K562 (cell line): ENCODE measurements around the gene KLK7. TPM values are rescaled to one million over a fixed set of nuclear protein-coding genes. Genes with fewer than 3 reads are reported as not detected.

Experiments used
- CEBPG ChIP-seq, 3 experiments: fragments of 200-800 bp in 1 of 3; sonication (Bioruptor generic) in 1 of 3; sonication (generic) in 1 of 3; formaldehyde crosslinking in 1 of 3; IDR thresholded peaks in 2 of 3; conservative IDR thresholded peaks in 1 of 3; 2 replicates each; pipeline versions ENCODE4 v1.6.1 to v1.8.0; 2016 to 2022; ENCODE audit warnings: missing compliant biosample characterization in 2 of 3, missing genetic modification characterization in 2 of 3, mild to moderate bottlenecking in 1 of 3, missing genetic modification reagents in 1 of 3
- COPS2 ChIP-seq: fragments of 450-650 bp; conservative IDR thresholded peaks from 2 replicates; pipeline ENCODE4 v1.6.1; 2016; ENCODE audit warnings: mild to moderate bottlenecking, moderate library complexity
- FOXJ2 ChIP-seq: fragments of 200-800 bp; sonication (Bioruptor generic); IDR thresholded peaks from 2 replicates; pipeline ENCODE4 v1.6.1; 2016; ENCODE audit warnings: missing genetic modification characterization, missing compliant biosample characterization
- GATAD2B ChIP-seq: fragments of 450-650 bp; IDR thresholded peaks from 2 replicates; pipeline ENCODE4 v1.6.1; 2017; ENCODE audit warnings: mild to moderate bottlenecking, borderline replicate concordance
- HNRNPK ChIP-seq: fragments of 200-400 bp; formaldehyde crosslinking; IDR thresholded peaks from one replicate; pipeline ENCODE4 v1.6.1; 2018; ENCODE audit warnings: mild to moderate bottlenecking, low read depth, low read length; ENCODE audit not compliant: poor library complexity, severe bottlenecking
- NR2F6 ChIP-seq: fragments of 450-650 bp; formaldehyde crosslinking; IDR thresholded peaks from 2 replicates; pipeline ENCODE4 v1.4.0; 2020; ENCODE audit warnings: mild to moderate bottlenecking
- NR4A1 ChIP-seq, 2 experiments: fragments of 250-450 bp in 1 of 2; fragments of 450-650 bp in 1 of 2; sonication (Bioruptor Pico) in 1 of 2; IDR thresholded peaks; 2 replicates each; pipeline versions ENCODE4 v1.4.0 to v1.6.1; 2016 to 2020; ENCODE audit warnings: mild to moderate bottlenecking in 2 of 2, missing compliant biosample characterization in 1 of 2, missing genetic modification characterization in 1 of 2, moderate library complexity in 1 of 2
- NRF1 ChIP-seq, 2 experiments: fragments of 450-650 bp; IDR thresholded peaks in 1 of 2; conservative IDR thresholded peaks in 1 of 2; 2 replicates each; pipeline ENCODE4 v1.6.1; 2014; ENCODE audit warnings: mild to moderate bottlenecking in 2 of 2
- PHB2 ChIP-seq: fragments of 450-650 bp; IDR thresholded peaks from 2 replicates; pipeline ENCODE4 v1.6.1; 2017; ENCODE audit warnings: low read depth
- POU5F1 ChIP-seq: fragments of 150-350 bp; IDR thresholded peaks from 2 replicates; pipeline ENCODE4 v1.6.1; 2014; ENCODE audit warnings: borderline replicate concordance, low read length, low read depth, mild to moderate bottlenecking; ENCODE audit not compliant: partially characterized antibody
- RAD51 ChIP-seq: fragments of 450-650 bp; IDR thresholded peaks from 2 replicates; pipeline ENCODE4 v1.7.1; 2016; ENCODE audit warnings: low read depth, mild to moderate bottlenecking, borderline replicate concordance
- TOE1 ChIP-seq, 2 experiments: fragments of 450-650 bp in 1 of 2; sonication (generic) in 1 of 2; formaldehyde crosslinking in 1 of 2; IDR thresholded peaks; 2 replicates each; pipeline versions ENCODE4 v1.7.1 to v1.8.0; 2016 to 2022; ENCODE audit warnings: borderline replicate concordance in 2 of 2, mild to moderate bottlenecking in 2 of 2, antibody characterized with exemption in 1 of 2, inconsistent platforms in 1 of 2, low read depth in 1 of 2, missing genetic modification reagents in 1 of 2, moderate library complexity in 1 of 2
- ZNF143 ChIP-seq: sonication (generic); formaldehyde crosslinking; IDR thresholded peaks from 2 replicates; pipeline ENCODE4 v1.9.0; 2022; ENCODE audit warnings: mild to moderate bottlenecking, missing genetic modification reagents
- ZNF224 ChIP-seq: sonication (generic); formaldehyde crosslinking; IDR thresholded peaks from 2 replicates; pipeline ENCODE4 v1.8.0; 2022; ENCODE audit warnings: mild to moderate bottlenecking, missing genetic modification reagents
- ZNF23 ChIP-seq: fragments of 250-450 bp; sonication (Bioruptor Pico); IDR thresholded peaks from 2 replicates; pipeline ENCODE4 v1.4.0; 2020; ENCODE audit warnings: mild to moderate bottlenecking
- polyA plus RNA-seq, 8 experiments: library from polyadenylated mRNA; depleted of rRNA in 4 of 8; stranded (reverse) in 5 of 8; unstranded in 3 of 8; fragments of >200 nt; fragmentation: Nextera tagmentation in 2 of 8; fragmentation: Illumina TruSeq in 1 of 8; extraction: Ambion mirVana in 2 of 8; extraction: Trizol in 1 of 8; gene quantifications; 2 replicates each; pipeline versions ENCODE4 v1.2.1 to v1.2.3, GENCODE V29; 2011 to 2014; ENCODE audit warnings: inconsistent platforms in 1 of 8, missing spikeins in 1 of 8
- total RNA-seq, 7 experiments: library from RNA; depleted of rRNA in 6 of 7; stranded (reverse); fragments of >200 nt in 6 of 7; fragmentation: Illumina TruSeq in 2 of 7; extraction: Trizol in 2 of 7; gene quantifications; 2 replicates each; pipeline versions ENCODE4 v1.2.1 to v1.2.3, GENCODE V29; 2011 to 2021; ENCODE audit warnings: low replicate concordance in 1 of 7
- TF ChIP-seq, protein P1 (sequence below), 3 experiments: IDR thresholded peaks in 2 of 3; conservative IDR thresholded peaks in 1 of 3; 2 replicates each; pipeline ENCODE4 v1.5.1; 2011 to 2012; ENCODE audit warnings: low read length in 3 of 3, mild to moderate bottlenecking in 3 of 3, control low read depth in 2 of 3, improper control_type of control experiment in 1 of 3, inconsistent platforms in 1 of 3, low read depth in 1 of 3, mixed read lengths in 1 of 3, moderate library complexity in 1 of 3; ENCODE audit not compliant: insufficient read depth in 2 of 3
- TF ChIP-seq, protein P2 (sequence below): fragments of 250-450 bp; sonication (Bioruptor Pico); IDR thresholded peaks from 2 replicates; pipeline ENCODE4 v1.9.0; 2021; ENCODE audit warnings: mild to moderate bottlenecking, inconsistent platforms
- TF ChIP-seq, protein P3 (sequence below): sonication (generic); formaldehyde crosslinking; IDR thresholded peaks from 2 replicates; pipeline ENCODE4 v1.8.1; 2022; ENCODE audit warnings: missing genetic modification reagents
- TF ChIP-seq, protein P4 (sequence below): sonication (generic); formaldehyde crosslinking; IDR thresholded peaks from 2 replicates; pipeline ENCODE4 v1.5.0; 2020; ENCODE audit warnings: missing genetic modification reagents

The KLK7 gene
- total and polyA plus RNA-seq, 9 of the 15 experiments (the other 6 are each of a cell fraction or from before 2014, with no cell fraction given), result 0.03 TPM; not detected in 8

DNA sequence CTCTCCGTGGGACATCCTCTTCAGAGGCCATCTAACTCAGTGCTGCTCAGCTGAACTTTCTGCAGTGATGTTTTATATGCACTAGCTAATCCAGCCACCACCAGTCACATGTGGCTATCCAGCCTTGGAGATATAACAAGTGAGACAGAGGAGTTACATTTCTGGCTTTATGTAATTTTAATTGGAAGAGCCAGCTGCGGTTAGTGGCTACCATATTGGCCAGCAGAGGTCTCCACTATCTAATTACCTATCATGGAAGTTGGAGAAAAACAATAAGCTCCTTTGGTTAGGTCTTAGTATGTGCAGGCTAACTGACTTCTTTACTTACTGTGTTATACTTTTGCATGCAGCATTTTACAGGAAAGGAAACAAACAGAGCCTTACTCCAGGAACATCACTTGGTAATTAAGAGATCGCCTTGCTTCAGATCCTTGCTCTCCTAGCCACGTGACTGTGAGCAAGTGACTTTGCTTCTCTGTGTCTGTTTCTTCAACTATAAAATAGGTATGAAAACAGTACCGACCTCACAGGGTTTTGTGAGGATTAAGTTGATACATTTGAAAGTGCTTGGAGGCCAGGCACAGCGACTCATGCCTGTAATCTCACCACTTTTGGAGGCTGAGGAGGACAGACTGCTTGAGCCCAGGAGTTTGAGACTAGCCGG lies 37.4 kb upstream of the KLK7 start (continued):
- TF ChIP-seq FOXJ2 (tag), result no peak
- no peak for TF ChIP-seq GATAD2B
- no peak for TF ChIP-seq PHB2
- TF ChIP-seq, protein P1, sequence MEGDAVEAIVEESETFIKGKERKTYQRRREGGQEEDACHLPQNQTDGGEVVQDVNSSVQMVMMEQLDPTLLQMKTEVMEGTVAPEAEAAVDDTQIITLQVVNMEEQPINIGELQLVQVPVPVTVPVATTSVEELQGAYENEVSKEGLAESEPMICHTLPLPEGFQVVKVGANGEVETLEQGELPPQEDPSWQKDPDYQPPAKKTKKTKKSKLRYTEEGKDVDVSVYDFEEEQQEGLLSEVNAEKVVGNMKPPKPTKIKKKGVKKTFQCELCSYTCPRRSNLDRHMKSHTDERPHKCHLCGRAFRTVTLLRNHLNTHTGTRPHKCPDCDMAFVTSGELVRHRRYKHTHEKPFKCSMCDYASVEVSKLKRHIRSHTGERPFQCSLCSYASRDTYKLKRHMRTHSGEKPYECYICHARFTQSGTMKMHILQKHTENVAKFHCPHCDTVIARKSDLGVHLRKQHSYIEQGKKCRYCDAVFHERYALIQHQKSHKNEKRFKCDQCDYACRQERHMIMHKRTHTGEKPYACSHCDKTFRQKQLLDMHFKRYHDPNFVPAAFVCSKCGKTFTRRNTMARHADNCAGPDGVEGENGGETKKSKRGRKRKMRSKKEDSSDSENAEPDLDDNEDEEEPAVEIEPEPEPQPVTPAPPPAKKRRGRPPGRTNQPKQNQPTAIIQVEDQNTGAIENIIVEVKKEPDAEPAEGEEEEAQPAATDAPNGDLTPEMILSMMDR (IDR thresholded peaks at IDR 0.05 in 2 of 3, conservative IDR thresholded peaks at IDR 0.05 in 1 of 3; ENCODE audit: insufficient read depth in 2 of 3, low read depth in 1 of 3, low read length in 3 of 3), result peak; percentile 62 to 86 (median 78)
- TF ChIP-seq, protein P2, sequence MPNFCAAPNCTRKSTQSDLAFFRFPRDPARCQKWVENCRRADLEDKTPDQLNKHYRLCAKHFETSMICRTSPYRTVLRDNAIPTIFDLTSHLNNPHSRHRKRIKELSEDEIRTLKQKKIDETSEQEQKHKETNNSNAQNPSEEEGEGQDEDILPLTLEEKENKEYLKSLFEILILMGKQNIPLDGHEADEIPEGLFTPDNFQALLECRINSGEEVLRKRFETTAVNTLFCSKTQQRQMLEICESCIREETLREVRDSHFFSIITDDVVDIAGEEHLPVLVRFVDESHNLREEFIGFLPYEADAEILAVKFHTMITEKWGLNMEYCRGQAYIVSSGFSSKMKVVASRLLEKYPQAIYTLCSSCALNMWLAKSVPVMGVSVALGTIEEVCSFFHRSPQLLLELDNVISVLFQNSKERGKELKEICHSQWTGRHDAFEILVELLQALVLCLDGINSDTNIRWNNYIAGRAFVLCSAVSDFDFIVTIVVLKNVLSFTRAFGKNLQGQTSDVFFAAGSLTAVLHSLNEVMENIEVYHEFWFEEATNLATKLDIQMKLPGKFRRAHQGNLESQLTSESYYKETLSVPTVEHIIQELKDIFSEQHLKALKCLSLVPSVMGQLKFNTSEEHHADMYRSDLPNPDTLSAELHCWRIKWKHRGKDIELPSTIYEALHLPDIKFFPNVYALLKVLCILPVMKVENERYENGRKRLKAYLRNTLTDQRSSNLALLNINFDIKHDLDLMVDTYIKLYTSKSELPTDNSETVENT (CRISPR knock-in tag), result no peak
- no peak for TF ChIP-seq NR2F6
- no peak for TF ChIP-seq COPS2
- no peak for TF ChIP-seq HNRNPK
- TF ChIP-seq RAD51, result peak; percentile 86
- no peak for TF ChIP-seq POU5F1
- TF ChIP-seq, protein P3, sequence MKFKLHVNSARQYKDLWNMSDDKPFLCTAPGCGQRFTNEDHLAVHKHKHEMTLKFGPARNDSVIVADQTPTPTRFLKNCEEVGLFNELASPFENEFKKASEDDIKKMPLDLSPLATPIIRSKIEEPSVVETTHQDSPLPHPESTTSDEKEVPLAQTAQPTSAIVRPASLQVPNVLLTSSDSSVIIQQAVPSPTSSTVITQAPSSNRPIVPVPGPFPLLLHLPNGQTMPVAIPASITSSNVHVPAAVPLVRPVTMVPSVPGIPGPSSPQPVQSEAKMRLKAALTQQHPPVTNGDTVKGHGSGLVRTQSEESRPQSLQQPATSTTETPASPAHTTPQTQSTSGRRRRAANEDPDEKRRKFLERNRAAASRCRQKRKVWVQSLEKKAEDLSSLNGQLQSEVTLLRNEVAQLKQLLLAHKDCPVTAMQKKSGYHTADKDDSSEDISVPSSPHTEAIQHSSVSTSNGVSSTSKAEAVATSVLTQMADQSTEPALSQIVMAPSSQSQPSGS (CRISPR knock-in tag), result no peak
- TF ChIP-seq, protein P4, sequence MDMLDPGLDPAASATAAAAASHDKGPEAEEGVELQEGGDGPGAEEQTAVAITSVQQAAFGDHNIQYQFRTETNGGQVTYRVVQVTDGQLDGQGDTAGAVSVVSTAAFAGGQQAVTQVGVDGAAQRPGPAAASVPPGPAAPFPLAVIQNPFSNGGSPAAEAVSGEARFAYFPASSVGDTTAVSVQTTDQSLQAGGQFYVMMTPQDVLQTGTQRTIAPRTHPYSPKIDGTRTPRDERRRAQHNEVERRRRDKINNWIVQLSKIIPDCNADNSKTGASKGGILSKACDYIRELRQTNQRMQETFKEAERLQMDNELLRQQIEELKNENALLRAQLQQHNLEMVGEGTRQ (CRISPR knock-in tag), result peak; percentile 73
- TF ChIP-seq NRF1 (conservative IDR thresholded peaks at IDR 0.05 in 1 of 2, IDR thresholded peaks at IDR 0.05 in 1 of 2), result peak in 1 of 2 experiments; percentile 24; a peak in 1 of 4 replicates
- TF ChIP-seq CEBPG (CRISPR knock-in tag; IDR thresholded peaks at IDR 0.05), result no peak
- TF ChIP-seq CEBPG (tag; conservative IDR thresholded peaks at IDR 0.05 in 1 of 2, IDR thresholded peaks at IDR 0.05 in 1 of 2), result no peak
- TF ChIP-seq NR4A1 (CRISPR knock-in tag; IDR thresholded peaks at IDR 0.05), result no peak
- TF ChIP-seq NR4A1 (tag; IDR thresholded peaks at IDR 0.05), result no peak
- TF ChIP-seq ZNF143 (CRISPR knock-in tag), result no peak
- no peak for TF ChIP-seq ZNF23
- no peak for TF ChIP-seq ZNF224 (CRISPR knock-in tag)
- peak; percentile 35; the same call in 1 of the 2 replicates for TF ChIP-seq TOE1 (IDR thresholded peaks at IDR 0.05; ENCODE audit: borderline replicate concordance)
- TF ChIP-seq TOE1 (CRISPR knock-in tag; IDR thresholded peaks at IDR 0.05; ENCODE audit: borderline replicate concordance, low read depth), result no peak
